CD4-positive, alpha-beta T cell treated with Interleukin-6 for 4 hours (primary cell): Measurements from ENCODE around the gene SUGCT.
"Not testable (repeated sequence)": the region's sequence is repeated elsewhere in the genome, so short reads cannot be mapped to it uniquely, and the experiment has no call there.

Experiments used
- DNase-seq: peaks from one replicate; pipeline ENCODE4 v3.0.0-alpha.2; 2020; ENCODE audit warnings: mixed read lengths

The SUGCT gene

DNA sequence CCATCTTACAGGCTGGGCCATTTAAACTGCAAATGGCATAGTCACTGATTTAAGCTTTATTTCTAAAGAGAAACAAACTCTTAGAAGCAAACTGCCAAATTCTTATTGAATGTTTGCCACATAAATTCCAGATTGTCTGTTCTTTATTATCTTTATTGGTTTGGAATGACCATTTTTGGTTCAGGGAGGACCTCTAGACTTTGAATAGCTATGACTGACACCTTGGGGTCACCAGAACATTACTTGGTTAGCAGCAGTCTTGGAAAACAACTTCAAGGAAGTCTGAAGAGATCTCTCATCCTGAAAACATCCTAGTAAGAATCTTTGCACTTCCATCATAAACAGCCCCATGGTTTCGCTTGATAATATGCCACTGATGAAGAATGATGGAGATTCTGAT lies 197.1 kb downstream of the SUGCT start:
- DNase-seq: no peak

DNA sequence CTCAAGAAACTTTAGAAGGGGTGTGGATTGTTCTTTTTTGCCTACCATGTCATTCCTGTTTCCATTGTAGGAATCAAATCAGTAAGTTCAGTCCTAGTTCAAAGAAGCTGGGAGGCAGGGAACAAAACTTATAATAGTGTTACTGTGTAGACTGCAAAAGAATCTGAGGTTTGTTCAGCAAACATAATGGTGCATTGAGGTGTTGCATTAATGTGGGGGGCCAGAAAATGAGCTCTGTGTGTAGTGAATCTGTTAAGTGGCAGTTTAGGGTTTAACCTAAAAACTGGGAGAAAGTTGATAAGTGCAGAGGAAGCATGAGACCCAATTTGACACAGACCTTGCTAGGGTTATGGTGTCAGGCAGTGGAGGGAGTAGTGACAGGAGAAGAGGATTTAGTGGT lies 197.7 kb downstream of the SUGCT start:
- DNase-seq: no peak

DNA sequence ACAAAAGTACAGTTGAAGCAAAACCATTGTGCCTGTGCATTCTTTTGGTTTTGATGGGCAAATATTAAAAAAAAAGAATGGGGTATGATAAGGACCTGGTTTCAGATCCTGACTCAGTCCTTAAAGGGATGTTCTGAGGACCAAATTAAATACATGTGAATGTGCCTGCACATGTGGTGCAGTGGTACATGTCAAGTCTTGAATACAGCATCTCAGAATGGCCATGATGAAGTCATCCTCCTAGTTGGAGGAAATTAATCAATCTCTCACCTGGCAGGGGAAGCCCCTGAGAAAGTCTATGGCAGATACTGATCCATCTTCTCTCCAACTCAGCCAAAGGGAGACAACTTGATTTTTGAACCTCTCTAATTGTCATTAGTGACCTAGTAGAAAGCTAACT lies 207.0 kb downstream of the SUGCT start:
- no peak for DNase-seq

DNA sequence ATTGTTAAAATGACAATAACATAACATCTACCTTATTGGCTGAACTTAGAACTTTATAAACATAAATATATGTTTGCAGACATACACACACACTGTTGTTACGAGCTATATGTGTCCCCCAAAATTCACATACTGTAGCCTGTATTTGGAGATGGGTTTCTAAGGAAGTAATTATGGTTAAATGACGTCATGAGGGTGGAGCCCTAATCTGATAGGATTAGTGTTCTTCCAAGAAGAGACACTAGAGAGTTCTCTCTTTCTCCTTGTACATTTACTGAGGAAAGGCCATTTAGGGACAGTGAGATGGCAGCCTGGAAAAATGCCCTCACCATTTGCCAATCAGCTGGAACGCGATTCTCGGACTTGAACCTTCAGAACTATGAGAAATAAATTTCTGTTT lies 211.7 kb downstream of the SUGCT start:
- DNase-seq: no peak

DNA sequence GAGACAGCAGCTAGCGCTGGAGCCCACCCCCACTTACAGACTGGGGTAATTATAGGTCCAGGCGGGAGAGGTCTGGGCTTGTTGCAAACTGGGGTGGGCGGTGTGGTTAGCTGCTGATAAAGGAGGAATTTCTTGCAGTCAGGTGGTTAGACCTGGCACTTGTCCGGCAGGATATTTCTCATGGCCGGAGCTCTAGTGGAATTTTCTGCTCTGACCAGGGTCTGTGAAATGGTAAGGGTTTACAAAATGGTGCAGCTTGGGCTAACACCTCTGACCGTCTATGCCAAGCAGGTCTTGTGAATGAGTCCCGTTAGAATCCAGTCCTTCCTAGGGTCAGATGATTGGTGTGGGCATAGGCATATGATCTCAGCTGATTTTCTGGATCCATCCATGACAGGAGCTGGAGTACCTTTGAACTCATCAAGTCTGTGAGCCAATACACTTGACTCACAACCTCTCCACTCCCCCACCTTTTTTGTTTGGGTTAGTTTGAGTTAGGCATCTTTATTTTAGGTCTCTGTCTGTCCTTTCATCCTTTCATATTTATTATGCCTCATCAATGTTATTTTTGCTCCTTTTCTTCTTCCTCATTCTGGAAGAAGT lies 213.4 kb downstream of the SUGCT start:
- DNase-seq: no peak

DNA sequence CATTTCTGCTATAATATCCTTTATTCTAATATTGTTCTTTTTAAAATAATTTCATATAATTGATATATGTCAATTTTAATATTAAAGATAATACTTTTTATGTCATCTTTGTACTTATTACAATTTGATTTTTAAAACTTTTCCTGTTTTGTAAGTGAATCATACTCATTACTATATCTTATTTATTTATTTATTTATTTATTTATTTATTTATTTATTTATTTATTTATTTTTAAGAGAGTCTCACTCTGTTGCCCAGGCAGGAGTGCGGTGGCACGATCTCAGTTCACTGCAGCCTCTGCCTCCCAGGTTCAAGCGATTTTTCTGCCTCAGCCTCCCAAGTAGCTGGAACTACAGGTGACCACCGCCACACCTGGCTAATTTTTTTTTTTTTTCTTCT lies 215.3 kb downstream of the SUGCT start:
- no peak for DNase-seq

DNA sequence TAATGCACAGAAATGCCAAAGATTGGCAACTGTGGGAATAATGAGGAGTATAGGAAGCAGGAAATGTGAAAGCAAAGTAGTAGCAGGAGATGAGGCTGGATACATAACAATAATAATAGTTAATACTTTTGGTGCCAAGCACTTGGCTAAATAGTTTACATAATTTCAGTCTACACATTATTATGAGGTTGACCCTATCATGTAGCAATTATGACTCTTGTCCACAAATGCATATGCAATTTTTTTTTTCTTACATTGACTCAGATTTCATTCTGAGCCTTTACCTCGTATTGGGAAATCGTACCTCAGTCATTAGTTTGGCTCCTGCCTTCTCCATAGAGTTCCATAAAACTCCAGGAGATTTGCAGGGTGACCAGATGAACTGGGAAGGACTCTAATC lies 219.9 kb downstream of the SUGCT start:
- DNase-seq: no peak

DNA sequence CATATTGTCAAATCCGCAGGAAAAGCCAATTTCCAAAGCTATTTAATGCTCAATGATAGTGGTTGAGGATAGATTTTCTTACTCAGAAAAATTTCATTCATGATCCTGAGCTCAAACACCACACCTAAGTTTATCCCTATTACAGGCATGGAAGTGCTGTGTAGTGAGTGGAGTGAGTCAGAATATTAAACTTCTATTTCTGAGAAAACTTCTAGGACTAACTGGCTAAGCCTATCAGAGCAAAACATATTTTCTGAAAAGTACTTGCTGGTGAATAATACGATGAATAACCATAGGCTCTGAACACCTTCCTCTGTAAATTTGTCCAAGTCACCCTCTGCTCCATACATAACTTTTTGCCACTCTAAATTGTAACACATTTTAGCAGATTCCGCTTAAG lies 221.5 kb downstream of the SUGCT start:
- no peak for DNase-seq

DNA sequence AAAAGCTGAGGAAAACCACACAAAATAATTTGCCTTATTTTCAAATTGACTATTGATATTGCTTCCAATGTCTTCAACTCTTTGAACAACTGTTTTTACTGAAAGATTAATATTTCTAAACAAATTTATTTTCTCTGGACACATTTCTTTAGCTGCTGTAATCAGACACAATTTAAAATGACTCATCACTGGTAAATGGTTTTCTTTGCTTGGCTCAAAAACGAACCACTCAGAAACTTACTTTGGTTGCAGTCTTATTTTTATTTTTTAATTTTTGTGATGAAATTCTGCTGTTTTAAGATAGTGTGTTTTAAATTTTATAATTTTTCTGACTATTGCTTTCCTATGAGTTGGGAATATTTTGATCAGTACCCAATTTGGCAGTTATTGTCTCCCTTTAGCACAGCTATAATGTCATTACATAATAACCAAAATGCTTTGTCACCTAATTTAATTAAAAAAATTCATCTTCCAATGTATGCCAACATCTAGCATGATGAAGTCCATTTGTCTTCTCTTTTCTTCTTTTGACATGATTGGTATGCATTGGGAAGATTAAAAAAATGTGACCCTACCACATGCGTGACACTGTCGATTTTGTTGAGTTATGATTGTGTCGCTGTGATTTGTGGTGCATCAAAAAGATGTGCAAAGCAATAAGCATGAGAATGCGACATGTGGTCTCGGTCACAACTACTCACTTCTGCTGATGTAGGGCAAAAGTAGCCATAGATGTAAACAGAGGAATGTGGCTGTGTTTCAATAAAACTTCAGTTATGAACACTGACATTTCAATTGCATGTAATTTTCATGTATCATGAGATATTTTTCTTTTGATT lies 222.3 kb downstream of the SUGCT start:
- no peak for DNase-seq

DNA sequence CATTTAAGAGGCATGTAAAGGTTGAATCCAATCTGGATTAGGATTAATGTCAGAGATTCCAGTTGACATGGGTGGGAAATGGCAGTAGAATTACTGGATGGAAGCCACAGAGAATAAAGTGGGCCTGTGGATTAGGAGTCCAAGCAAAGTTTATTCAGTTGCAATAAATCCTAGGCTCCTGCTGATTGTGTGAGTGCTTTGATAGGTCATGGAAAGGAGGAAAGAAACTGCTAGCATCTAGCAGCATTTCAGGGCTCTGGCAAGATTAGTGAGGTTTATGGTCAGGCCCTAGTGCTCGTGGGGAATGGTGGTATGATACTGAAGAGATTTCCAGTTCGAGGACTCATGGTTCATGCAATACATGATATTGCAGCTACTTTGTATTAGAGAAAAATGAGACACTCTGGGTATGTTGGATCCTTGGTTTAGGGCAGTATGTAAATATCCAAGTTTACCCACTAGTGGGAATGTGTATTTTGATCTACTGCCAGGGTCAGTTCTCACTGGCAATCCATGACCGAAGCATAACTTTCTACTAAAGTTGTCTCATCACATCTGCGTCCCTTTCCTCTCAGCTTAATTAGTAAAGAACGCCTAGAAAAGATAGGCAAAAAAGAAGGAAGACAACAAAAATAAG lies 235.0 kb downstream of the SUGCT start:
- no peak for DNase-seq

DNA sequence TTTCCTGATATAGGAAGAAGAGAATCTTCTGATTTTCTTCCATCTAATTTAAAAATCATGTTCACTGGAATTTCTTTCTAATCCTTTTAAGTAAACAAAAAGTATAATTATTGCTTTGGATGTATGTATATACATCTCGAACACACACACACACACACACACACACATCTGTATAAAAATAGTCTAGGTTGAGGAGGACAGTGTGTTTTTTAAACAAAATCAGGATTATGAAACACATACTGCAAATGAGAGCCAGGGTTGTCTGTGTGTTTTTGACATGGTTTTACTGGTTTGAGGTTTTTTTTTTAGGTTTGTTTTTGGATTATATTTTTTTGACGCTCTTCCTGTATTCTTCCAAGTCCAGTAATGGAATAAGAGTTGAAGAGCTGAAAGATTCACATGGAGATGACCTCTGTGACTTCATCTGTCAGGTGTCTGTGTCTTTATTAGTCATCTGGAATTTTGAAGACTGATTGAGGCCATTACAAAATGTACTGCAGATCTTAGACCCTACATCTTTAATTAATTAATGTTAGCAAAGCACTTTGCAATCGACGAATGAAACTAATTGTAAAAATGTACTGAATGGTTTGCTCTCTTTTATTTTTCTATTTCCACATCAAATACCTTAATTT lies 237.1 kb downstream of the SUGCT start:
- no peak for DNase-seq

DNA sequence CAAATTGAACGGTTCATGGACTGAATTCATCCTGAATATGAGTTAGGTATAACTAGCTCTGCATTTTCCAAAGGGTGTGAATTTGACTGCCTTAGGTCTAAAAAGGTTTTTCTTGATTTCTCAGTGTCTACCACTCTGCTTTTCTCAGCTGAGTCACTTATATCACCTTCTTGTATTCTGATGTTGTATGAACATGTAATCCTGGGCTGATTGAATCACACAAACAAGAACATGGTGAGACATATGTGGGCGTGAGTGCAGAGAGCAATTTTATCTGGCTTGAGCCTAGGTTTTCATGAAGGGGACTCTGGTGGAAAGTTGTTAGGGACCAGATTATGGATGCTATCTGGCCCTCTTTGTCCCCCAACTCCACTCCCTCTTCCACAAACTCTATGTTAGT lies 239.8 kb downstream of the SUGCT start:
- no peak for DNase-seq

DNA sequence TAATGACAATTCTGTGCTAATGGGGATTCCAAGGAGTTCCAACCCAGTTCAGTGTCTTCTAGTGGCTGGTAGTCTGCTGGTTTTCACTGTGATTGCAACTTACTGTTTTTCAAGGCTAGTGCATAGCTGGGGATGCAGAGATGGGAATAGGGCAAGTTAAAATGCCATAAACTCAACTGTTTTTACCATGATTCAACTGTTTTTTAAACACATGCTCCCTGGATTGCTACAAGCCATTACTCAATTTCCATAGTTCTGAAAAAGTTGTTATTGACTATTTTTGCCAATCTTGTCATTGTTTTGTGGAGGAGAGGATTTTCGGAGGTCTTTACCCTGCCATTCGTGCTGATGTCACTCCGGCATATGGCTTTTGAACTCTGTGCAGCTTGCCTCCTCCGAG lies 245.3 kb downstream of the SUGCT start:
- no peak for DNase-seq

DNA sequence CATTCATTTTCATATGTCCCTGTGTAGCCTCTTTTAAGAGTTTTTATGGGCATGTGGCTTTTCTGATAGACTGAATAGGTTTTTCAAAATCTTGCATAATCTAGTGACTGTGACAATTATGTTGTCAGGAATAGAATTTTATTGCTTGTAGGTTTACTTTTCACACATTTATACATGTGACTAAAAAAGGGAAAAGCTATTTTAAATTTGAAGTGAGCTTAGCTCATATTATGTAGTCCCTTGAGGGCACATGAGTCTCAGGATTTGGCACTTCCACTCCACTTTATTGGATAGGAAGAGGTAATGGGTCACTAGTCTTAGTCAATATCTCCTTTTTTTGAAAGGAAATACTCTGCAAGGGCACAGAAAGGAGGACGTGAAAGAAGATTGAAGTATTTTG lies 247.3 kb downstream of the SUGCT start:
- no peak for DNase-seq

DNA sequence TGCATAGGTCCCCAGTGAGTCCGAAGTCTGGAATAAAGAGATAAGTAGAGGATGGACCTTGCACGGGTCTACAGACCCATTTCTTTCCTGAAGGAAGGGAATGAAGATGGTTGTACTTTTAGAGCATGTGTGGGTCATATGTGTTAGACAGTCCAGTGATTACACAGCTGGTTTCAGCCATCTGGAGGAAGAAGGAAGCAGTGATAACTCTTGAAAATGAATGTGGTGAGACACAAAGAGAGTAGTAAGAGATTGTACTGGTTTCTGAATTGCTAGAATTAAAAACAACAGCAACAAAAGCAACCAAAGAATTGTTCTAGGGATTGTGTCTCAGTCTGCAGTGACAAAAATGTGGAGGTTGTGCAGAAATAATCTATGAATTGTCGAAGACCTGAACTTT lies 258.9 kb downstream of the SUGCT start:
- DNase-seq: no peak

DNA sequence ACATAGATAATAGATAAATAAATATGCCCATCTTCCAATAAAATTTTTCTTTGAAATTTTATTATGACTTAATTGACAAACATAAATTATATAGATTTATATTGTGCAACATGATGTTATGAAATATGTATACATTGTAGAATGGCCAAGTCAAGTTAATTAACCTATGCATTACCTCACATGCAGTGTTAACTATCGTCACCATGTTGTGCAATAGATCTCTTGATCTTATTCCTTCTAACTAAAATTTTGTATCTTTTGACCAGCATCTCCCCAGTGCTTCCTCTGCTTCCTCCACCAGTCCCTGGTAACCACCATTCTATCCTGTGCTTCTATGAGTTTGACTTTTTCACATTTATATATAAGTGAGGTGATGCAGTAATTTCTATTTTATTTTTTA lies 259.6 kb downstream of the SUGCT start:
- DNase-seq: no peak

DNA sequence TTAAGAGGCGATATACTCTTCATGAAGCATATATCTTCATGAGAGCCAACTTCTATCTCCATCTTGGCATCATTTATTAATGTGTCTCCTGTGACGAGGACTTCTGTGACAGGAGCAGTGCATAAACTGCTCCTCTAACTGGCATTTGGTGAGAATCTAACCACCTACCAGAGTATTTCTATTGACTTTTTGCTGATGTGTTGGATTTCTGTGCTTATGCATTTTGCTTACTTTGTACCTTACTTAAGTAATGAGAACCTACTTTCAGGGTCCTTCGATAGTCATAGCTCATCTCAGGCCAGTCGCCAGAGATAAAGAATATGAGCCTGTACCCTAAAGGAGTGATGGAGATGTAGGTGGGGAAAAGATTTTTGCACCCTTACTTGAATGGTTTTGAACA lies 265.7 kb downstream of the SUGCT start:
- no peak for DNase-seq

DNA sequence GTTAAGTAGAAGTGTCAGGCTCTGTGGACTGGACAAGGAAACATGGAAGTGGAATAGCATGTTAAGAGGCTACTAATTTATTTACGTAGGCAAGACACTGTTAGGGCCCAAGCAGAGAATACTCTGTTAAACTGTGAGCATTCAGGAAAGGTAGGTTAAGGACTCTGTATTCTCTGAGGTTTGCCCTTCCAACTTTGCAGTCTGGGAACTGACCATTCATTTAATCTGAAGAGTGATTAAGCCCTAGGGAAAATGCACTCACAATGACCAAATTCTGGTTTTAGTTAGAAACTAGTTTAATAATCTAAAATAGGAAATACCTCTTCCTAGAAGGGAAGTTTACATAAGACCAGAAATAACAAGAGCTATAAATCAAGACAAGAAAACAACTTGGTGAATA lies 266.6 kb downstream of the SUGCT start:
- DNase-seq: no peak

DNA sequence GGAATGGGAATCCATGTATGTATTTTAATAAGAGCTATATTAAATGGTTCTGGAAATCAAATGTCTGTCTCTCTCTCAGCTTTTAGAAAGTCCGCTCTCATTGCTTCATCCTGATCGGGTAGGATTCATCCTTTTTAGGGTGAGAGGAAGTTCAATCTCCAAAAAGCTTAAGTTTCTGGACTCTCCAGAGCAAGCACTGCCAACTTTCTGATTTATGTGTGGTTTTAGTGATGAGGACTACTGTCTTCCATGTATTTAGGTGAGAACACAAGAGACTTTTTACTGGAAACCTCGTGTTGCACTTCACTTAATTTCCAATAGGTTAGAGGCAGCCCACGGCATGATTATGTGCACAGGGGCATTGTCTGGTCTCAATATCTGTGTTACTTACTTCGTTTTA lies 267.9 kb downstream of the SUGCT start:
- no peak for DNase-seq

DNA sequence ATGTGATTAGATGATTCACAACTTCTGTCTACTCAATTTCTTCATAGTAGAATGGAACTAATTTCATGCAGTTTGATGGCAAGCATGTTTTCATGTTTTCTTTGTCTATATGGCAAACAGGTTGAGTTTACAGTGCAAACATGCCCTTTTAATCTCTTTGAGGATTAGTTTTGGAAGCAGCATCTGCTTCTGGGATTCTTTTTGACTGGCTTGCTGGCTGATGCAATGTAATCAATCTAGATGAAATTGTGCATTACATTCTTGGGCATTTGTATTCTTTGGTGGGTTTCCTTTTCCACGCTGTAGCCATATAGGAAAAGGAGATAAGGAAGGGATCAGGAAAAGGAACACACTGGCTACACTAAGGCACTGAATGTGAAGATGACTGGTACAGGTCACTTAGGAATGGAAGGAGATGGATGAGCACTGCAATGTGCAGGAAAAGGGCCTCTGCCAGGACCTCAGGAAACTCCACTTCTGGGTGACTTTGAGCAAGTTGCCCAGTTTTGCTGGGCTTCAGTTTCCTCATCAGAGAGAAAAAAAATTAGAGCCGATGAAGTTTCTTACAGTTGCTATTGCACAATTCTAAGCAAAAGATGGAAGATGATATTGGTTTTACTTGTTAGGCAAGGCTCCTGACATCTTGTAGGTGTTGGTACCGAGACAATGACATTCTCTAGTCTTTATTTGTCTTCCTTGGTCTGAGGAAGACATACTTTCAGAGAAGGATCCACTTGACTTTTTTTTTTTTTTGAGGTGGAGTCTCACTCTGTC lies 269.1 kb downstream of the SUGCT start:
- no peak for DNase-seq

DNA sequence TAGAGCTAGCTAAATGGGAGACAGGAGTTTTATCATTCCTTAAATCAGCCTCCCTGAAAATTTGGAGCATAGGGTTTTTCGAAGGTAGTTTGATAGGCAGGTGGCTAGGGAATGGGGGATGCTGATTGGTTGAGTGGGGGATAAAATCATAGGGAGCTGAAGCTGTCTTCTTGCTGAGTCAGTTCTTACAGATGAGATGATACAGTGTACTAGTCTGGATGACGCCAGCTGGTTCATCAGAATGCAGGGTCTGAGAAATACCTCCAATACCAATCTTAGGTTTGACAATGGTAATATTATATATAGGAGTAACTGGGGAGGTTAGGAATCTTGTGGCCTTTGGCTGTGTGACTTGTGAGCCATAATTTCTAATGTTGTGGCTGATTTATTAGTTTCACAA lies 271.2 kb downstream of the SUGCT start:
- no peak for DNase-seq

DNA sequence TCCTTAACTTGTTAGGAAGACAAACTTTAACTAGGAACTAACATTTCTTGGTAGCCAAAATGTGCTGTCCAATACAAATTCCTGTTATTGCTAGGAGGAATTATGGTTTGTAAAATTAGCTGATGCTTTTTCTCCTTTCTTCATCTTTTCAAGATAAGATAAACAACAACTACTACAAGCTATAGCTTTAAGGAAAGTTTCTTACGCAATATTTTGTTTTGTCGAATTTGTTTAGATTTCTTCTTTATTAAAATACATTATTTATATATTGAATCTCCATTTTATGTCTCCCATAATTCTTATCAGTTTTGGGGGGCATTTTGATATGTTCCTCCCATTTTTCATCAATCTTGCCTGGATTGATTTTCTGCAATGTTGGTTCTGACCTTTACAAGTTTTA lies 277.5 kb downstream of the SUGCT start:
- DNase-seq: no peak

DNA sequence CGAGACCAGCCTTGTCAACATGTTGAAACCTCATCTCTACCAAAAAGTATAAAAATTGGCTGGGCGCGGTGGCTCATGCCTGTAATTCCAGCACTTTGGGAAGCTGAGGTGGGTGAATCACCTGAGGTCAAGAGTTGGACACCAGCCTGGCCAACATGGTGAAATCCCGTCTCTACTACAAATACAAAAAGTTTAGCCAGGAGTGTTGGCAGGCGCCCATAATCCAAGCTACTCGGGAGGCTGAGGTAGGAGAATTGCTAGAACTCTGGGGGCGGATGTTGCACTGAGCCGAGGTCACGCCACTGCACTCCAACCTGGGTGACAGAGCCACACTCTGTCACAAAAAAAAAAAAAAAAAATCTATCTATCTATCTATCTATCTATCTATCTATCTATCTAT lies 279.9 kb downstream of the SUGCT start:
- DNase-seq: not testable (repeated sequence)
